NK-92 (cell line): ENCODE measurements around the gene USP37.
"Not testable (repeated sequence)": the region's sequence is repeated elsewhere in the genome, so short reads cannot be mapped to it uniquely, and the experiment has no call there.

Source experiments
- DNase-seq: peaks from one replicate; lab custom pipeline; 2025; ENCODE audit not compliant: unreplicated experiment; lab: John Stamatoyannopoulos, UW

The USP37 gene

DNA sequence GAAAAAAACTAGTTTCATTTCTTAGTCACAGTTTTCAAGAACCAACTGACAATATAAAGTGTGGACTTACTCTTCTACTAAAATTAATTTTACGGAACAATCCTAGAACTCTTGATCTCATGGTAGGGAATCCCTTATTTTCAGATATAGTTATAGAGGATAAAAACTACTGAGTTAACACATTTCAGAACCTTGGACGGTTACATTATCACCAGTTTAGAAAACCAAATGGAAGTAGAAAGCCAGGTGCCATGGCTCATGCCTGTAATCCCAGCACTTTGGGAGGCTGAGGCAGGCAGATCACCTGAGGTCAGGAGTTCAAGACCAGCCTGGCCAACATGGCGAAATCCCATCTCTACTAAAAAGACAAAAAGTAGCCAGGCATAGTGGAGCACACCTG lies 13.9 kb downstream of the USP37 start:
- DNase-seq = not testable (repeated sequence)

GRCh38 chr2:218547978-218548377 lies 20.2 kb downstream of the USP37 start:
- DNase-seq = no peak

DNA sequence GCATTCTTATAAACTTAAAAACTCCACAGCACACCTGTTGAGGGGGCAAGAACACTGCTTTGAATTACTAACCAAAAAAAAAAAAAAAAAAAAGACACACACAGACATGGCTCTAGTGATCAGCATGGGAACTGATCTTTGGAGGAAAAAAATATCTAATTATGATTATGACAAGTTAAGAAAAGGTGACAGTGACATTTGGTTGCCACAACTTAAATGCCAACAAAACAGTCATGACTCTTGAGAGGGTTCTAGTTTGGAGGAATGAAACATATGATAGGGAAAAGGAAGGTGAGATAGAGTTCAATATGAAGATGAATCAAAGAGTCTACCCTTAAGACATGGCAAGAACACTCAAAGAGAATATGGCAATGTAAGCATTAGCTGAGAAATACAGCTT lies 20.6 kb downstream of the USP37 start:
- DNase-seq = no peak

GRCh38 chr2:218546012-218546411 lies 22.1 kb downstream of the USP37 start:
- DNase-seq = no peak

DNA sequence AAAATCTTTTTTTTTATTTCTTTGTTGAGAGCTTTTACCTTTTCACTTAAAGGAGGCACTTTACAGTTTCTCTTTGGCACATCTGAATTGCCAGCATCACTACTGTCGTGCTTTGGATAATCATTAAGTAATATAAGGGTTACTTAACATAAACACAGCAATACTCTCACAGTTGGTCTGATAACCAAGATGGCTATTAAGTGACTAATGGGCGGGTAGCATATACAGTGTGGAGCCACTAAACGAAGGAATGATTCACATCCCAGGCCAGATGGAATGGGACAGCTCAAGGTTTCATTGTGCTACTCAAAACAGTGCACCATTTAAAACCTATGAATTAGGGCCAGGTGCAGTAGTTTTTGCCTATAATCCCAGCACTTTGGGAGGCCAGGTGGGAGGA lies 28.1 kb downstream of the USP37 start:
- DNase-seq = no peak

GRCh38 chr2:218536804-218537494 lies 31.2 kb downstream of the USP37 start:
- DNase-seq = no peak

DNA sequence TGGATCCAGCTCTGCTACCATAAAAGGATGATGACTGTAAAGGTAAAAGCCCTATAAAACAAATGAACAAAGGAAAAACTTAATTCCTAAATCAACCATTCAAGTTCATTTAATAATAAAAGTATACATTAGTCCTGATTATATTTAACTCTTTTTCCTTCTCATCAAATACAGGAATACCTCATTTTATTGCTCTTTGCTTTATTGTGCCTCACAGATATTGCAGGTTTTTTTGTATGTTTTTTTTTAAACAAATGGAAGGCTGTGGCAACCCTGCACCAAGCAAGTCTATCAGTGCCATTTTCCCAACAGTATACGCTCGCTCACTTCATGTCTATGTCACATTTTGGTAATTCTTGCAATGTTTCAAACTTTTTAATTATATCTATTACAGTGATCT lies 38.2 kb downstream of the USP37 start:
- DNase-seq = no peak

DNA sequence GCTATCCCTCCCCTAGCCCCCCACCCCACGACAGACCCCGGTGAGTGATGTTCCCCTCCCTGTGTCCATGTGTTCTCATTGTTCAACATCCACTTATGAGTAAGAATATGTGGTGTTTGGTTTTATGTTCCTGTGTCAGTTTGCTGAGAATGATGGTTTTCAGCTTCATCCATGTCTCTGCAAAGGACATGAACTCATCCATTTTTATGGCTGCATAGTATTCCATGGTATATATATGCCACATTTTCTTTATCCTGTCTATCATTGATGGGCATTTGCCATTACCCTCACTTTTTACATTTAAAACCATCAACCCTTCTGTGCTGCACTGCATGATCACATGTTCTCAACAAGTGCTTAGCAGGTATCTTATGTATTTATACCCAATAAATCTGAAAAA lies 39.7 kb downstream of the USP37 start:
- not testable (repeated sequence) for DNase-seq

DNA sequence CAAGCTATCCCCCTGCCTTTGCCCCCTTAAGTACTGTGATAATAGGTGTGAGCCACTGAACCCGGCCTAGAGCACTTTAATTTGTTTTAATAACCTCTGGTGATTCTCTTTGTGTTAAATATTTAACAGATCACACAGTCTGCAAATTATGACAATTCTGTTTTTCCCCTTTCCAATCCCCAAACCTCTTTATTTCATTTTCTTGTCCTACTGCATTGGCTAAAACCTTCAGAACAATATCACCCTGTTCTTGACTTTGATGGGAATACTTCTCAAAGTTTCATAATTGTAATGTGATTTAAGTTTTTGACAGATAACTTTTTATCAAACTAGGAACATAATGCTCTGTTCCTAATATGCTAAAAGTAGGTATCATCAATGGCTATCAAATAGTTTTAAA lies 44.5 kb downstream of the USP37 start:
- DNase-seq = no peak

DNA sequence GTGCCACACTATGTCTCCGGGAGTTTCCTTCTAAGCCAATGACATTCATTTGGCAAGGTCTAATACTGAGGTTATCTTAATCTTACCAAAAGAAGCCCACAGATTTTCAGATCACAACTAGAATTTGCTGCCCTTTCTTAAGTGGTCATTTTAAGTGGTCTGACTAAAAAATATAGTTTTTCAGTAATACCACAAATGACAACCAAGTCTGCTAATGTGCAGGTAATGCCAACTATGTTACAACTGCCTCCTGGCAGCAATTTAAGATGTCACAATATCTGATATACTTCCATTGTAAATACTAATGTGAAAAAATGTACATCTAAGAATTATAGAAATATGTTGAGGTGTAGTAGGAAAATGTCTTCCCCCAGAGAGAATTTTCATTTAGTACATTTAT lies 49.3 kb downstream of the USP37 start:
- no peak for DNase-seq

DNA sequence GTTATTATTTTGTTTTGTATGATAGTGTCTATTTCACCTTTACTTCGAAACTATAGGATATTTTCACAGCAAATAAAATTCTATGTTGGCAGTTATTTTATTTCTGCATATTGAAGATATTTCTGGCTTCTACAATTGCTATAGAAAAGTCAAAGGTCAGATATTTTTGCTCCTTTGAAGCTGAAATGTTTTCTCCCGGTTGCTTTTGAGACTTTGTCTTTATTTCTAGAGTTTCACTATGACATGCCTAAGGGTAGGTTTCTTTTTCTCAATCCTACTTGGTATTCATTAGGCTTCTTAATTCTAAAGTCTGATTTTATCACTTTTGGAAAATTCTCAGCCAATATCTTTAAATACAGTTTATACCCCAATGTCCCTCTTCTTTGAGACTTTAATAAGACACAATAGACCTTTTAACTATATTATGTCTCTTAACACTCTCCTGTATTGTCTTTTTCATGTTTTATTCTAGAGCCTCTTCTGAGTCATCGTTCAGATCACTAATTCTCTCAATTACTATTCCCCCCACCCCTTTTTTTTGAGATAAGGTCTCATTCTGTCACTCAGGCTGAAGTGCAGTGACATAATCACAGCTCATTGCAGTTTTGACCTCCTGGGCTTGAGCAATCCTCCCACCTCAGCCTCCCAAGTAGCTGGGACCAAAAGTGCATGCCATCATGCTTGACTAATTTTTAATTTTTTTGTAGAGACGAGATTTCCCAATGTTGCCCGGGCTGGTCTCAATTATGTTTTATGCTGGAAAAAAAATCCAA lies 50.5 kb downstream of the USP37 start:
- no peak for DNase-seq

GRCh38 chr2:218516614-218517013 lies 51.5 kb downstream of the USP37 start:
- DNase-seq = no peak

DNA sequence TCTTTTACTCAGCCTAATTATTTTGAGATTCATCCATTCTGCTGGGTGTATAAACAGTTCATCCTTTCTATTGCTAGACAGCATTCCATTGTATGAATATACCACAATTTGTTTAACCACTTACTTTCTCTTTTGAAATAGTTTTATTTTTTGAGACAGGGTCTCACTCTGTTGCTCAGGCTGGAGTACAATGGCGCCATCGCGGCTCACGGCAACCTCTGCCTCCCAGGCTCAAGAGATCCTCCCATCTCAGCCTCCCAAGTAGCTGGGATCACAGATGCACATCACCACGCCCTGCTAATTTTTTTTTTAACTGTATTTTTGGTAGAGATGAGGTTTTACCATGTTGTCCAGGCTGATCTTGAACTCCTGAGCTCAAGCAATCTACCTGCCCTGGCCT lies 54.5 kb downstream of the USP37 start:
- no peak for DNase-seq

DNA sequence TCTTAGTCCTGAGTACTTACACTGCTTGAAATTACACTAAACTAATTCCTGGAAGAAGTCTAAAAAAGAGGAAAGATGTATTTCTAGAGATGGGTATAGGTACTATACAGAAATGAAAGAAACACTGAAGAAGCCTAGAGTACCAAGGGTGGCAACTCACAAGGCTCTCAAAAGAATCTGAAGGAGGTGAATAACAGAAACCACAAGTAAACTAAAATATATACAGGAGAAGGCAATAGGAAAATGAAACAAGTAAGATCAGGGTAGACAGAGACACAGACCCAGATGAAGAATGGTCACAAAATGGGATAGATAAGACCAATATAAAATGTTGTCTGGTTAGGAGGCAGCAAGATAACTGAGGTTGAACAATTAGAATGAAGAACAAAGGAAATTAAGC lies 59.9 kb downstream of the USP37 start:
- DNase-seq = no peak

DNA sequence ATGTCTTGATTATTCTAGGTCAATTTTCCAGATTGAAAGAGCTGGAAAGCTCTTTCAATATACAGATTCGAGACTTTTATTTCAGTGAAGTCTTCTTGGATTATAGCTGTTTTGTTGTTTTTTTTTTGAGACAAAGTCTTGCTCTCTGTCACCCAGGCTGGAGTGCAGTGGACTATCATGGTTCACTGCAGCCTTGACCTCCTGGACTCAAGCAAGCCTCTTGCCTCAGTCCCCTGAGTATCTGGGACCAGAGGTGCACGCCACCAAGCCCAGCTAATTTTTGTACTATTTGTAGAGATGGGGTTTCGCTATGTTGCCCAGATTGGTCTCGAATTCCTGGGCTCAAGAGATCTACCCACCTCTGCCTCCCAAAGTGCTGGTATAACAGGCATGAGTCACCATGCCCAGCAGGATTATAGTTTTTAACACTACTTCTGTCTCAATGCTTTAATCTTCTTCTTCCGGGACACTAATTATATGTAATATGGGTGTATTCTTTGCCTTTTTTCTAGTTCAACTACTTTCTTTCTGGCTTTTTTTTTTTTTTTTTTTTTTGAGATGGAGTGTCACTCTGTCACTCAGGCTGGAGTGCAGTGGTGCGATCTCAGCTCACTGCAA lies 62.3 kb downstream of the USP37 start:
- no peak for DNase-seq

- no peak for DNase-seq
Observed at GRCh38 chr2:218501665-218502064, 66.5 kb downstream of the USP37 start.

- DNase-seq = no peak
Observed at GRCh38 chr2:218500501-218501060, 67.6 kb downstream of the USP37 start.

- DNase-seq = no peak
Observed at GRCh38 chr2:218485986-218486667, 82.0 kb downstream of the USP37 start.

DNA sequence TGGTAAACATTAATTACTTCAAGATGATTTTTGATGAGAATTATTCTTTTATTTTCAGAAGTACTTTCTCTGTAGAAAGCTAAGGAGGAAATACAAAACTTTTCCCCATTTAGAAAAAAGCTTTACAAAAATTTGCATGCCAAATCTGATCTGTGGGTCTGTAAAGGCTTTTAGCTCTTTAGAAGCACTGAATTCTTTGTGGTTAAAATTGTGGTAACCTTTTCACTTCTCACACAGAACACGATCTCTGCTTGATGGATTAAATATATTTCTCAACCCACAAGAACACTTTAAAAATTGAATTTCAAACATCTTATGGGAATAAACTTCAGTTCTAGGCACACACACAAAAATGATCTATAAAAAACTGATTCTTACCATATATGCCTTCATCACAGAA lies 85.5 kb downstream of the USP37 start:
- DNase-seq = no peak

- DNase-seq = no peak
Observed at GRCh38 chr2:218479595-218479994, 88.6 kb downstream of the USP37 start.

- no peak for DNase-seq
Observed at GRCh38 chr2:218478544-218478943, 89.6 kb downstream of the USP37 start.
